Left colon (tissue), 2 donors: ENCODE measurements around the gene TLCD3B. TPM values are rescaled to one million over a fixed set of nuclear protein-coding genes. Genes with fewer than 3 reads are reported as not detected.

ENCODE experiments used
- ATAC-seq: fragments of 200-7000 bp; cut with Tn5 transposase; one replicate; pipeline ENCODE4 v1.9.1; 2020; ENCODE audit warnings: mild to moderate bottlenecking, moderate library complexity
- DNase-seq, 2 donors: peaks; one replicate each; pipeline ENCODE4 v3.0.0-alpha.2; 2020
- intact Hi-C, 2 donors: fragments of 100-400 bp; cut with DNase I in 1 of 2; cut with micrococcal nuclease in 1 of 2; formaldehyde crosslinking; loops; one replicate each; pipeline versions ENCODE4 v1.11.2 to v1.14.0; 2022; cut with DNase I, micrococcal nuclease
- long read RNA-seq: library from polyadenylated mRNA; unstranded; transcript quantifications from one replicate; pipeline ENCODE4 v2.0.0, GENCODE V29; 2021
- total RNA-seq, 2 donors: library from RNA; stranded (reverse); fragmentation: NEBNext Ultra II Directional; extraction: Animal tissue kit (Norgen Biotek cat#: 25700); gene quantifications; one replicate each; pipeline ENCODE4 v1.2.1, GENCODE V29; 2021
- donor health status: DM: no; HTN: no; CAD: no.
- donor health status: DM: yes; HTN: yes; CAD: no.

The TLCD3B gene, protein sequence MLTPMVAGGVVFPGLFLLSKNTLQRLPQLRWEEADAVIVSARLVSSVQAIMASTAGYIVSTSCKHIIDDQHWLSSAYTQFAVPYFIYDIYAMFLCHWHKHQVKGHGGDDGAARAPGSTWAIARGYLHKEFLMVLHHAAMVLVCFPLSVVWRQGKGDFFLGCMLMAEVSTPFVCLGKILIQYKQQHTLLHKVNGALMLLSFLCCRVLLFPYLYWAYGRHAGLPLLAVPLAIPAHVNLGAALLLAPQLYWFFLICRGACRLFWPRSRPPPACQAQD
- under 1 TPM in 1 of 2 donors, not detected in 1; 0.31 TPM for total RNA-seq
- long read RNA-seq = 0 reads

DNA sequence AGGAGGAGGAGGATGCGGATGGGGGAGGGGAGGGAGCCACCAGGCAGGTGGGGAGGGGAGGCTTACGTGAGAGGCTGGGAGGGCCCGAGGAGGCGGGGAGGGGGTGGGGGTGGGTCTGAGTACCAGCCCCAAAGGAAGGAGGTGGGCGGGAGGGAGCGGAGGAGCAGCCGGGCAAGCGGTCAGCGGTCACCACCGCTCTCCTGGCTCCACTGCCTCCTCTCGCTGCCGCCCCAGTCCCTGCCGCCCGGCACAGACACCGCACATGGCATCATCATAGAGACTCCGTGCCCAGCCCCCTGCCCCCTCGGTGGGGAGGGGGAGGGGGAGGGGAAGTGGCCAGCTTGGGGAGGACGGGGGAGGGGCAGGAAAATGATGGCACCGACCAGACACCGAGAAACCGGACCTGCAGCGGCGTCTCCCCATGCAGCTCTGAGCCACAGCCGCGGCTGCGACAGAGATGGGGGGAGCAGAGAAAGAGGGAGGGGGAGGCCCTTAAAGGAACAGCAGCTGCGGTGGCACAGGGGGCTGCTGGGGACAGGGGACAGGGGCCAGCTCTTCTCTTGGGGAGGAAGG lies at the start of gene TLCD3B:
TLCD3B (minus strand) TSS at position 431 of the 573 bp plus-strand sequence. CDS start 744 bp downstream, outside the sequence.
- ATAC-seq (no peak), DNase-seq (no peak)
- intact Hi-C loops = no loop called here

DNA sequence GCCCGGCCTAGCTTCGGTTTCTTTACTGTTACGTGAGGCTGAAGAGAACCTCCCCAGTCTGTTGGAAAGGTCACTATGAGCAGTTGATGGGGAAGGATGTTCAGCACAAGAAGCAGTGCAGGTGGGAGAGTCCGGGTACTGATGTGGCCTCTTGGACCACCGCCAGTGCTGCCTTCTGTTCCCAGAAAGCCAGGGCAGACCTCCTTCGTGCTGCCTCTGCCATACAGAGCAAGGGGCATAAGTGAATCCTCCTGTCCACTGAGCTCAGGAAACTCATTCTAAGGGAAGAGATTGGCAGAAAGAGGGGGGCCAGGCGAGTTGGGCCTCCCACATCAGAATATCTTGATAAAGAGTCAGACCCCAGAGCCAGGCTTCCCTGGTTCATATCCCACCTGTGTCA lies 48.4 kb upstream of the TLCD3B start:
- no peak for DNase-seq
- no peak for ATAC-seq
- intact Hi-C loops = no loop called here

DNA sequence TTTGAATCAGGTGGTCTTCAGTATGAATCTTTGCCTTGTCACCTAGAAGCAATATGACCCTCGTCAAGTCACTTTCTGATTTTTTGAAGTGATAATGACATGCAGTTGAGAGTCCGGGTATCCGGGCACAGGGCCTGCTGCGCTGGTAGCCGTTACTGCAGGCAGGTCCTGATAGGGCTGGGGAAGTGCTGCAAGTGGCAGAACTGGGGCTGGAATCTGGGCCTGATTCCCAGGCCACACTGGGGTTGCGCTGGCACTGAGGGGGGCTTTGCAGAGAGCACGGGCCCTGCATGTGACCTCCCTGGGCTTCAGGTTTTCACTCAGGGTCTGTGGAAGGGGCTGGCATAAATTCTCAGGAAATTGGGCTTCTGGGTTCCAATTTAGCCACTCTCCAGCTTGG lies 47.7 kb upstream of the TLCD3B start:
- DNase-seq (no peak), ATAC-seq (no peak)
- intact Hi-C loops = no loop called here

DNA sequence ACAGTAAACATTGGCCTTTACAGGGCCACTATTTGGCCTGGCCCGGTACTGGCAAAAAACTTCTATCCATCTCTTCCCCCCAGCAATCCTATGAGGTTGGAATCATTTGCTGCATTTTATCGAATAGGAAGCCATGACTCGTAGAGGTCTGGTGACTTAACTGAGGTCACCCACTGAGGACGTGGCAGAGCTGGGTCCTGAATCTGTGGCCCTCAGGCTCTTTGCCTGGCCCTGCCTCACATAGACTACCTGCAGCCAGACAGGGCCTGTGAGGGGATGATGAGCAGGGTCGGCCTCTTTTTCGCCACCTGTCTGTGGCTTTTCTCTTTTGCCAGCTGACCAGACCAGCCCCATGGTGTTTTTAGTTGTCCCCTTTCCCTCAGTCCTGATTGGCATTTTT lies 46.6 kb upstream of the TLCD3B start:
- ATAC-seq = no peak
- intact Hi-C loops = no loop called here
- no peak for DNase-seq

DNA sequence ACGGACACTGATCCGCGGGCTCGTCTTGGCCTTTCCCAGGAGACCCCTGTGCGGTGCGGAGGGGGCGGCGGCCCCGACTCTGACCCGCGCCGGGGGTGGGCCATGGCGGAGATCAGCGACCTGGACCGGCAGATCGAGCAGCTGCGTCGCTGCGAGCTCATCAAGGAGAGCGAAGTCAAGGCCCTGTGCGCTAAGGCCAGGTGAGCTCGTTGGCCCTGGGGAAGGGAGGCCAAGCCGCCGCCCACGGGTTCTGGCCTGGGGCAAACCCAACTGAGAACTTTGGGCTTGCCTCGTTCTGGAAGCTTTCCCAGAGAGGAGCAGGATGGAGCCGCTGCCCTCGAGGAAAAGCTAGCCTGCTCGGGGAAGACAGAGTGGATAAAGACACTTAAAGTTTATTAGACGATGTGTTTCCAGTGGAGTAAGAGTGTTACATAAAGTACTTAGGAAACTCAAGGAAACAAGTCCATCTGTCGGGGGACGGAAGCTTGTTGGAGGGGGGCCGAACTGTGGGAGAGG lies 45.3 kb upstream of the TLCD3B start:
- peak; percentile 48 for ATAC-seq
- peak in 1 of 2 donors; percentile 48 for DNase-seq
- intact Hi-C loops = no loop called here

DNA sequence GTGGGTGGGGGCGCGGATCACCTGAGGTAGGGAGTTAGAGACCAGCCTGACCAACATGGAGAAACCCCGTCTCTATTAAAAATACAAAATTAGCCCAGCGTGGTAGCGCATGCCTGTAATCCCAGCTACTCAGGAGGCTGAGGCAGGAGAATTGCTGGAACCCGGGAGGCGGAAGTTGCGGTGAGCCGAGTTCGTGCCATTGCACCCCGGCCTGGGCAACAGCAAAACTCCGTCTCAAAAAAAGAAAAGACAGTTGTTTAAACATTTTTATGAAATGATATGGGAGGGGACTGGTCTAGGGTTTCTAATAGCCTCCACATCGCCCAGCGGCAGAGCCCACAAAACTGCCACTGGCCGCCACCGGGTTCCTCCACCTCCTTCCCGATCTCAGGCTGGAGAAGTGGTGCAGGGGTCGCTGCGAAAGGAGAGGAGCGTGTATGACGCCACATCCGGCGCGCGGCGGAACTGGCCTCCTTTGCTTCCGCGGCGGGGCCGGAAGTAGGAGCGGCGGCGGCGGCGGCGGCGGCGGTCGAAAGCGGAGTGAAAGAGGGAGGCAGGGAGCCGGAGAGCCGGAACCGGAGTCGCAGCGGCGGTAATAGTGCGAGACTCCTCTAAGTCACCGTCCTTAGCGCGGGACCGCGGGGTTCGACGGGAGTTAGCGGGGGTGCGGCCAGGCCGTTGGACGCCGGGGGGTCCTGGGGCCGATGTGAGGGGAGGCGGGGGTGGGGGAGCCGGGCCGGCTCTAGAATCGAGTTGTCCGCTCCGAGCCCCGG lies 44.6 kb upstream of the TLCD3B start, which contains the start of gene PPP4C:
PPP4C (plus strand) TSS at position 492 of the 773 bp plus-strand sequence. CDS start 384 bp downstream, outside the sequence.
- ATAC-seq (peak; percentile 91), DNase-seq (peak; percentile 90 to 95)
- intact Hi-C loops = no loop called here

GRCh38 chr16:30070490-30070889 lies 39.4 kb upstream of the TLCD3B start:
- DNase-seq (no peak), ATAC-seq (no peak)
- intact Hi-C loops = no loop called here

- ATAC-seq (no peak), DNase-seq (peak in 1 of 2 donors; percentile 63)
- intact Hi-C loops = no loop called here
These were observed 38.8 kb upstream of the TLCD3B start for GRCh38 chr16:30069611-30070462.

DNA sequence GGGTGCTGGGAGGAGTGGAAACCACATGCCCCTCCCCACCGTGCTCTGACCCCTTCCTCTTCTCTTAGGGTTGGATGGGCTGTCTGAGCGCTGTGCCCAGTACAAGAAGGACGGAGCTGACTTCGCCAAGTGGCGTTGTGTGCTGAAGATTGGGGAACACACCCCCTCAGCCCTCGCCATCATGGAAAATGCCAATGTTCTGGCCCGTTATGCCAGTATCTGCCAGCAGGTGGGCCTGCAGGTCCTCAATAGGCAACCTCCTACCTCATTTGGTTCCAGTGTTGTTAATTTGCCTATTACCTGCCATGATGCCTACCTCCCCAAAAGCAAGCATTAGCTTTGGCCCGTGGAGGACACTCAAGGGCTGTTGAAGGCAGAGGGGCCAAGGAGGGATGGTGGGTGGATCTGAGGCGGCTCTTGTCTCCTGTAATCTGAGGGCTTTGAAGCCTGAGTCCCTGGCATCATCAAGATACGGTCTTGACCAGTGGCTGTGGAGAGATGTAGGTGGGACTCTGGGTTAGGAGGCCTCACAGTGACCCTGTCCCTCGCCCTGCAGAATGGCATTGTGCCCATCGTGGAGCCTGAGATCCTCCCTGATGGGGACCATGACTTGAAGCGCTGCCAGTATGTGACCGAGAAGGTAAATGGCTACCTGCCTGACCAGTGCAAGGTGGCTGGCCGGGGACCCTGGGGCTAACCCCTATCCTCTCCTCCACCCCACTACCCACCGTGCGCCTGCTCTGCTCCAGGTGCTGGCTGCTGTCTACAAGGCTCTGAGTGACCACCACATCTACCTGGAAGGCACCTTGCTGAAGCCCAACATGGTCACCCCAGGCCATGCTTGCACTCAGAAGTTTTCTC lies 37.9 kb upstream of the TLCD3B start:
- DNase-seq = no peak
- intact Hi-C loops = no loop called here
- ATAC-seq = no peak

- intact Hi-C loops = no loop called here
- ATAC-seq = no peak
- no peak for DNase-seq
These were observed 37.3 kb upstream of the TLCD3B start for GRCh38 chr16:30068333-30068732.

DNA sequence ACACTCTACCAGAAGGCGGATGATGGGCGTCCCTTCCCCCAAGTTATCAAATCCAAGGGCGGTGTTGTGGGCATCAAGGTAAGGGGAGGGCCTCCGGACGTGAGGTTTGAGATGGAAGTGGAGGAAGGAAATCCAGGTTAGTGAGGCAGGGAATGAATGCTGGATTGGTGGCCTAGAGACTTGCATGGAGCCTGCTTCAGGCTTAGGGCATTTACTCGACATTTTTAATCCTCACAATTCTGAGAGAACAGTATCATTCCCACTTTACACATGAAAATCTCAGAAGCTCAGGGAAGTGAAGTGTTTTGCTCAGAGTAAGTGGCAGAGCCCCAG lies 36.5 kb upstream of the TLCD3B start:
- no peak for ATAC-seq
- DNase-seq = no peak
- intact Hi-C loops = no loop called here

DNA sequence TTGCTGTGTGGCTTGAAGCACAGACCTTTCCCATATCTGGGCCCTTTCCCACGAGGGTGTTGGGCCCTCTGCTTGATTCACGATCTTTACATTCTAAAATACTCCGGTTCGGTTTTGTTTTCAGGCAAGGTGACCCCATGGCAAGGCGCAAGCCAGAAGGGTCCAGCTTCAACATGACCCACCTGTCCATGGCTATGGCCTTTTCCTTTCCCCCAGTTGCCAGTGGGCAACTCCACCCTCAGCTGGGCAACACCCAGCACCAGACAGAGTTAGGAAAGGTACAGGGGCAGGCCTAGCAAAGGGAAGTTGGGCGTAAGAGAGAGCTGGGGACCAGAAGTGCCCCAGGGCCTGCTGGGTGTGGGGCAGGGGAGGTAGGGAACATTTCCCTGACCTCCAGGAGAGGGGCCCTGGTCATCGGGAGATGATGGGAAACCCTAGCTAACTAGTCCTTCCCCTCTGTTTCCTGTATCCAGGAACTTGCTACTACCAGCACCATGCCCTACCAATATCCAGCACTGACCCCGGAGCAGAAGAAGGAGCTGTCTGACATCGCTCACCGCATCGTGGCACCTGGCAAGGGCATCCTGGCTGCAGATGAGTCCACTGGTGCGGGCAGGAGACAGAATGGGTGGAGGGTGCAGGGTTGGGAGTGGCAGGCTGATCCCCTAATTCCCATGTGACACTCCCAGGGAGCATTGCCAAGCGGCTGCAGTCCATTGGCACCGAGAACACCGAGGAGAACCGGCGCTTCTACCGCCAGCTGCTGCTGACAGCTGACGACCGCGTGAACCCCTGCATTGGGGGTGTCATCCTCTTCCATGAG lies 35.9 kb upstream of the TLCD3B start:
- DNase-seq (peak; percentile 54 to 64), ATAC-seq (peak; percentile 10)
- intact Hi-C loops = no loop called here

- DNase-seq = no peak
- ATAC-seq = peak; percentile 17
- intact Hi-C loops = no loop called here
These were observed 35.1 kb upstream of the TLCD3B start for GRCh38 chr16:30065943-30066760.

DNA sequence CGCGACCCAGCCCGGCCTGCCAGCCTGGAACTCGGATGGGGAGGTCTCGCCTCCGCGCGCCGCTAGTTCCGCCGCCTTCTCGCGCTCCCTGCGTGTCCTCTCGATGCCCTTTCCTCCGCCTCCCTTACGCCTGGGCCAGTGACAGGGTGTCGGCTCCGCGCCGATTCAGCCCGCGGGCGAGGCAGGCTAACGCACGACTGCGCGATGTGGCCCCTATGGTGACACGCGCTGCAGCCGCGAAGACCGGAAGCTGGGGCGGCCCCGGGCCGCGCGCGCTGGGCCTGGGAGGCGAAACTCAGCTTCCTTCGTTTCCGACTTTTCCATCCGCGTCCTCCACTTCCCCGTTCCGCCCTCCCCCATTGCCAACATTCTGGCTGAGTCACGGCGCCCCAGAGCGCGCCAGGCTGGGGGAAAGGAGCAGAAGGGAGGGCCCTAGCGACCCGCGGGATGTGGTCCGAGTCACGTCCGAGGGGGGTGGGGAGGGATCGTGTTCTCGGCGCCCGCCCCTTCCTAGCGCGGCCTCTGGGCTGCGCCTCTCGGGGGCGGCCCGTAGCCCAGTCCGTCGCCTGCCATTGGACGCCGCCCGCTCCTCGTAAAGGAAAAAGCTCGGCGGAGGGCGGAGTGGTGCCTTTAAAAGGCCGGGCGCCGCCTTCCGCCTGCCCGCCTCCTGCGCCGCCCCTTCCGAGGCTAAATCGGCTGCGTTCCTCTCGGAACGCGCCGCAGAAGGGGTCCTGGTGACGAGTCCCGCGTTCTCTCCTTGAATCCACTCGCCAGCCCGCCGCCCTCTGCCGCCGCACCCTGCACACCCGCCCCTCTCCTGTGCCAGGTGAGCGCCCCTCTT lies 34.3 kb upstream of the TLCD3B start, which contains the start of gene ALDOA:
ALDOA (plus strand) TSS at position 659 of the 841 bp plus-strand sequence. CDS start 1,138 bp downstream, outside the sequence.
- DNase-seq = peak; percentile 98
- intact Hi-C loops = no loop called here
- peak; percentile 79 for ATAC-seq

- intact Hi-C loops = no loop called here
- ATAC-seq (no peak), DNase-seq (no peak)
These were observed 33.6 kb upstream of the TLCD3B start for GRCh38 chr16:30064729-30065101.
